SK-N-SH treated with all-trans-retinoic acid at 6 μM for 48 hours (cell line): ENCODE results near the gene LTBP4.
"Not testable (repeated sequence)": the region's sequence is repeated elsewhere in the genome, so short reads cannot be mapped to it uniquely, and the experiment has no call there.

Source experiments
- CSDC2 ChIP-seq: fragments of 250-450 bp; sonication (Bioruptor Pico); IDR thresholded peaks from 2 replicates; pipeline ENCODE4 v1.5.0; 2020; ENCODE audit warnings: mild to moderate bottlenecking, moderate library complexity
- TF ChIP-seq, protein P1 (sequence below): fragments of 250-450 bp; sonication (Bioruptor Pico); IDR thresholded peaks from 2 replicates; pipeline ENCODE4 v1.8.0; 2020; ENCODE audit warnings: mild to moderate bottlenecking, moderate library complexity, borderline replicate concordance
- TF ChIP-seq, protein P2 (sequence below): fragments of 250-450 bp; sonication (Bioruptor Pico); IDR thresholded peaks from 2 replicates; pipeline ENCODE4 v1.8.0; 2021; ENCODE audit warnings: low read depth, mild to moderate bottlenecking, moderate library complexity, borderline replicate concordance
- TF ChIP-seq, protein P3 (sequence below): fragments of 250-450 bp; sonication (Bioruptor Pico); IDR thresholded peaks from 2 replicates; pipeline ENCODE4 v1.5.1; 2021; ENCODE audit warnings: mild to moderate bottlenecking, moderate library complexity

DNA sequence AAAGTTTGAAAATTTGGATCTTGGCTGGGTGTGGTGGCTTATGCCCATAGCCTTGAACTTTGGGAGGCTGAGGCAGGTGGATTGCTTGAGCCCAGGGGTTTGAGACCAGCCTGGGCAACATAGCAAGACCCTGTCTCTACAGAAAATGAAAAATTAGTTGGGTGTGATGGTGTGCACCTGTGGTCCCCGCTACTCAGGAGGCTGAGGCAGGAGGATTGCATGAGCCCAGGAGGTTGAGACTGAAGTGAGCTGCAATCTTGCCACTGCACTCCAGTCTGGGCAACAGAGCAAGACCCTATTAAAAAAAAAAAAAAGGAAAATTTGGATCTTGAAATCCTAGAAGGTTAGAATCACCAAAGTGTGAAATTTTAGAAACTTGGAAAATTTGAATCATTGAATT, 36.6 kb upstream of the LTBP4 start:
- TF ChIP-seq CSDC2 = not testable (repeated sequence)
- TF ChIP-seq, protein P1, sequence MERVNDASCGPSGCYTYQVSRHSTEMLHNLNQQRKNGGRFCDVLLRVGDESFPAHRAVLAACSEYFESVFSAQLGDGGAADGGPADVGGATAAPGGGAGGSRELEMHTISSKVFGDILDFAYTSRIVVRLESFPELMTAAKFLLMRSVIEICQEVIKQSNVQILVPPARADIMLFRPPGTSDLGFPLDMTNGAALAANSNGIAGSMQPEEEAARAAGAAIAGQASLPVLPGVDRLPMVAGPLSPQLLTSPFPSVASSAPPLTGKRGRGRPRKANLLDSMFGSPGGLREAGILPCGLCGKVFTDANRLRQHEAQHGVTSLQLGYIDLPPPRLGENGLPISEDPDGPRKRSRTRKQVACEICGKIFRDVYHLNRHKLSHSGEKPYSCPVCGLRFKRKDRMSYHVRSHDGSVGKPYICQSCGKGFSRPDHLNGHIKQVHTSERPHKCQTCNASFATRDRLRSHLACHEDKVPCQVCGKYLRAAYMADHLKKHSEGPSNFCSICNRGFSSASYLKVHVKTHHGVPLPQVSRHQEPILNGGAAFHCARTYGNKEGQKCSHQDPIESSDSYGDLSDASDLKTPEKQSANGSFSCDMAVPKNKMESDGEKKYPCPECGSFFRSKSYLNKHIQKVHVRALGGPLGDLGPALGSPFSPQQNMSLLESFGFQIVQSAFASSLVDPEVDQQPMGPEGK (CRISPR knock-in tag) = not testable (repeated sequence)
- TF ChIP-seq, protein P2, sequence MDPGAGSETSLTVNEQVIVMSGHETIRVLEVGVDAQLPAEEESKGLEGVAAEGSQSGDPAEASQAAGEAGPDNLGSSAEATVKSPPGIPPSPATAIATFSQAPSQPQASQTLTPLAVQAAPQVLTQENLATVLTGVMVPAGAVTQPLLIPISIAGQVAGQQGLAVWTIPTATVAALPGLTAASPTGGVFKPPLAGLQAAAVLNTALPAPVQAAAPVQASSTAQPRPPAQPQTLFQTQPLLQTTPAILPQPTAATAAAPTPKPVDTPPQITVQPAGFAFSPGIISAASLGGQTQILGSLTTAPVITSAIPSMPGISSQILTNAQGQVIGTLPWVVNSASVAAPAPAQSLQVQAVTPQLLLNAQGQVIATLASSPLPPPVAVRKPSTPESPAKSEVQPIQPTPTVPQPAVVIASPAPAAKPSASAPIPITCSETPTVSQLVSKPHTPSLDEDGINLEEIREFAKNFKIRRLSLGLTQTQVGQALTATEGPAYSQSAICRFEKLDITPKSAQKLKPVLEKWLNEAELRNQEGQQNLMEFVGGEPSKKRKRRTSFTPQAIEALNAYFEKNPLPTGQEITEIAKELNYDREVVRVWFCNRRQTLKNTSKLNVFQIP (CRISPR knock-in tag) = not testable (repeated sequence)
- TF ChIP-seq, protein P3, sequence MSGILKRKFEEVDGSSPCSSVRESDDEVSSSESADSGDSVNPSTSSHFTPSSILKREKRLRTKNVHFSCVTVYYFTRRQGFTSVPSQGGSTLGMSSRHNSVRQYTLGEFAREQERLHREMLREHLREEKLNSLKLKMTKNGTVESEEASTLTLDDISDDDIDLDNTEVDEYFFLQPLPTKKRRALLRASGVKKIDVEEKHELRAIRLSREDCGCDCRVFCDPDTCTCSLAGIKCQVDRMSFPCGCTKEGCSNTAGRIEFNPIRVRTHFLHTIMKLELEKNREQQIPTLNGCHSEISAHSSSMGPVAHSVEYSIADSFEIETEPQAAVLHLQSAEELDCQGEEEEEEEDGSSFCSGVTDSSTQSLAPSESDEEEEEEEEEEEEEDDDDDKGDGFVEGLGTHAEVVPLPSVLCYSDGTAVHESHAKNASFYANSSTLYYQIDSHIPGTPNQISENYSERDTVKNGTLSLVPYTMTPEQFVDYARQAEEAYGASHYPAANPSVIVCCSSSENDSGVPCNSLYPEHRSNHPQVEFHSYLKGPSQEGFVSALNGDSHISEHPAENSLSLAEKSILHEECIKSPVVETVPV (CRISPR knock-in tag) = not testable (repeated sequence)
